ENCODE data around the gene DDR2.
A peak's percentile ranks its signal among the peaks of the same experiment; 100 is the strongest.

- no peak for TF ChIP-seq NFE2L2 (IDR thresholded peaks at IDR 0.05; ENCODE audit: low read depth, low read length)
- TF ChIP-seq CTCF (conservative IDR thresholded peaks at IDR 0.05; ENCODE audit: low read depth, low read length): no peak
- TF ChIP-seq MAZ (IDR thresholded peaks at IDR 0.05; ENCODE audit: borderline replicate concordance, low read depth, low read length): no peak
- TF ChIP-seq RAD21 (IDR thresholded peaks at IDR 0.05; ENCODE audit: low read length): no peak
- no peak for TF ChIP-seq RCOR1 (IDR thresholded peaks at IDR 0.05; ENCODE audit: insufficient replicate concordance, low read length)
- TF ChIP-seq MXI1 (IDR thresholded peaks at IDR 0.05; ENCODE audit: borderline replicate concordance, low read depth, low read length): no peak
- TF ChIP-seq BHLHE40 (IDR thresholded peaks at IDR 0.05; ENCODE audit: low read depth, low read length): no peak
- 0 out of 2 replicates have a peak, but pooled peaks have one; percentile 3 for TF ChIP-seq FOS (IDR thresholded peaks at IDR 0.05; ENCODE audit: low read depth, low read length)
- no peak for TF ChIP-seq MAFK (IDR thresholded peaks at IDR 0.05; ENCODE audit: low read depth, low read length)
Observed at GRCh38 chr1:162678439-162678838, 46.2 kb downstream of the DDR2 start.

Measured in IMR-90 (cell line).